Fibroblast of the conjunctiva (primary cell): ENCODE results near the gene ZBTB38.

Experiments
- DNase-seq: peaks from one replicate; pipeline ENCODE4 v3.0.0-alpha.2; 2010; ENCODE audit warnings: low read depth

The ZBTB38 gene

DNA sequence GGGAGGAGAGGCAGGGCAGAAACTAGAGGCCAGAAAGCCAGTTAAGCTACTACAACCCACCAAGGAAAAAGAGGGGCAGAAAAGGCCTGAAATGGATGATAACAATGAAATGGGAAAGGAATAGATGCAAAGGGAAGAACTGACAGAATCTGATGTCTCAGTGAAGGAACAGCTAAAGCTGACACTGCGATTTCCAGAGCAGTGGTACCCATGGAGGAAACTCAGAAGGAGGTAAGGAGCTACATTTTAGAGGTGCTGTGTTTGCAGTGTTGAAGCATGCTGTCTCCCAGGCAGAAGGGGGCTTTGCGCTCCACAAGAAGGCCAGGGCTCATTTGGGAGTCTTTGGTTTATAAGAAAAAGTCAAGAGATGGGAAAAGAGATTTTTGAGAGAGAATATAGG, 38.0 kb downstream of the ZBTB38 start:
- no peak for DNase-seq

- DNase-seq: peak; percentile 94
These were observed 38.7 kb downstream of the ZBTB38 start for GRCh38 chr3:141407047-141407446.

DNA sequence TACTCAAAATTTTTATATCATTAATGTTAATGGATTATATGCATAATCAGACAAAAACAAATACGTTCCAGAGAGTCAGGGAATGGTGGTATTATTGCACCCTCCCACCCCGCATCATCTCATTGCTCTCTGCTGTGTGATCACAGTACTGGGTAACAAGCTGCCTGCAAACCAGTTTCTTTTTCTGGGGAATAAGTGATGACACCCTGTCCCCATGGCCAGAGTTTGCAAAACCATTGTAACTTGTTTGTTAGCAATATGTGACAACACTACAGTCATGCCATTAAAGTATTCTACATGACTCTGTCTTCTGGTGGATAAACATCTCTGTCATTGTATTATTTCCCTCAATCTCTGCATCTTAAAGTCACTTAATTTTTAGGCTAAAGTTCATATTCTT, 39.5 kb downstream of the ZBTB38 start:
- DNase-seq: no peak

- DNase-seq: no peak
These were observed 40.3 kb downstream of the ZBTB38 start for GRCh38 chr3:141408596-141408995.

- DNase-seq: no peak
These were observed 41.6 kb downstream of the ZBTB38 start for GRCh38 chr3:141409940-141410241.

- DNase-seq: no peak
These were observed 42.1 kb downstream of the ZBTB38 start for GRCh38 chr3:141410408-141410807.

DNA sequence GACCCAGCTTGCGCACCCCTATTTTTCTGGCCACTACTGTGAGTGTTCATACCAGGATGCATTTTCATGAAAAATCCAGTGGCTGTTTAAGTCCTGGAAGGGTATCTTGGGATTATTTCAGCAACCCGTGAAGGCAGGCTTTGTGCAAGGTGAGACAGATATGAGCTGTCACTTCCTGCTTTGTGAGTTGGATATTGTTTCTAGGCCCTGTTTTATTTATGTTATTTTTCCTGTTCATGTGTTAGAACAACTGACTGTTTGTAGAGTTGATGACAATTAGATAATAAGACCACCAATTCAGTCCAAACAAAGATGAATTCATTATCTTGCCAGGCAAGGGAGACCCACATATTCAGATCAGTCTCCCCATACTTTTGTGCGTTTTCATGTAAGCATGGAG, 42.5 kb downstream of the ZBTB38 start:
- no peak for DNase-seq

DNA sequence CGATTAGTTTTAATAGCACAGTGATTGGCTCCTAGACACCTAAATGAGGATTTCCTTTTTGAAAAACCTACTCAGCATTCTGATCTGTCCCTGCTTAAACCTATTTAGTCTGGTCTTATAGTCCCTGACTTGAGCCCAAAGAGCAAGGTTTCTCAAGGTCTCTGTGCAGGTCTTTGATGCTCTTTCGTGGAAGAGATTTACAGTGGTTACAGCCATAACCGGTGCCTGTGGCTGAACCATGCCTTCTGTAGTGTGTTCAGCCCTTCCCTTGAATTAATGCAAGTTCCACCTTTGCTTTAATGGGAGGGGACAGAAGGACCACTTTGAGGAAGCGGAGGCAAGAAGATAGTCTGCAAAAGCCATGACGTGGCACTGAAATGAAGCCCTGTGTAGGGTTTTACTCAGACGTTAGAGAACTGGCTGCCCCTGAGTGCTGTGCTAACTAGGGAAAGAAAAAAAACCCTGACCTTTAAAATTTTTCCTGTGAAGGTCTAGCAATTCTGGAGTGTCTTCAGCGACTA, 43.0 kb downstream of the ZBTB38 start:
- no peak for DNase-seq

DNA sequence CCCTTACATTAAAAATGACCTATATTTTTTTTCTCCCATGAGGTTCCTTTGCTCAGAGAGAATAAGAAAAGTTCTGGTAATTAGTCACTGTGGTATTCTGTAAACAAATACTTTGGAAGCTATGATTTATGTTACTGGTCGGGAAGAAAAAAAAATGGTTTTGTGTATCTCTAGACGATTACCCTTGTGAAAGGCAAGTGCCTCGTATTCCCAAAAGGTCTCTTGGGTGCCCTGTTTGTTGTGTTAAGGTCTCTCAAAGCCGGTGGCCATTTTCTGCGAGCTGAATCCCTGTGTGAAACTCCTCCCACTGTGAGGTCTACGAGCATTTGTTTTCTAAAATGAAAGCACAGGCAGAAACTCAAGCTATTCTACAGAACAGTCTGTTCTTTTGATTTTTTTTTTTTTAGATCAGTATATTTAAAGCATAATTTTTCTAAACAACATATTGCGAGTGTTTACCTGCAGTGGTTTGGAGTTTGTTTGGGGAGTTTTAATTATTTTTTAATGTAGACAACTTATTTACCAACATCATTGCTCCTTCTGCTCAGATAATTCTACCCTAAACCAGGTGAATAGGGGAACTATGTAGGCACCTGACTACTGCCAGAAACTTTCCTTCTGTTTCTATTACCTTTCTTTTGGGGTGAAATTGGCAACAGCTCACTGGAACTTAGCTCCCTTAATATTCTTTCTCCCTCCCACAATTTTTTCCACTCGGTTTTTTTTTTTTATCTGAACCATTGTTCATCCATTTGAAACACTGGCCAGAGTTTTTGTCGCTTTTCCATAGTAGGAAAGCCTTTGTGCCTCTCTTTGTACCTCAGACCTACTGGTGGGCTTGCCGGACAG, 44.0 kb downstream of the ZBTB38 start:
- DNase-seq: no peak

DNA sequence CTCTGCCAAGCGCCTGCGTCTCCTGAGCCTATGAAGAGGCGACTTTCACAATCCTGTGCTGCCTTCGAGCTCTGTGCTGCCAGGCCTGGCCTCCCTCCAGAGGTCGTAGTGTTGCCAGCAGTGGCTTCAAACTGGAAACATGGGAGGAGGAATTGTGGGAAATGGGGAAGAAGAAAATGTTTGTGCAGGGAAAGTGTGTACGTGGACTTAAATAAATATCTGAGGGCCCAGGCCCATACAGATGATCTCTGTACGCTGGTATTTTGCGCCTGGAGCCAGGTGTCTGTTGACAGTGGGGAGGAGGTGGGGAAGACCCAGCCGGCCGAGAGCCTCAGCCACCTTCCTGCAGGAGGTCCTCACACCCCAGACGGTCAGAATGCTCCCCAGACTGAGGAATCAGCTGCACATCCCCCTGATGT, 44.6 kb downstream of the ZBTB38 start:
- peak; percentile 67 for DNase-seq

- no peak for DNase-seq
These were observed 45.1 kb downstream of the ZBTB38 start for GRCh38 chr3:141413391-141413790.

GRCh38 chr3:141413801-141414689, 45.7 kb downstream of the ZBTB38 start:
- DNase-seq: no peak

GRCh38 chr3:141414800-141415462, 46.6 kb downstream of the ZBTB38 start:
- DNase-seq: no peak

GRCh38 chr3:141415953-141416352, 47.6 kb downstream of the ZBTB38 start:
- no peak for DNase-seq
